GM21381 (cell line): Measurements from ENCODE around the gene NEDD9.

Experiments used
- ATAC-seq: cut with Tn5 transposase; IDR thresholded peaks from one replicate; pipeline ENCODE4 v1.9.1; 2021; ENCODE audit warnings: mild to moderate bottlenecking, moderate library complexity; ENCODE audit not compliant: unreplicated experiment

The NEDD9 gene

GRCh38 chr6:11218538-11219399 is 13.7 kb downstream of the NEDD9 start:
- no peak for ATAC-seq

DNA sequence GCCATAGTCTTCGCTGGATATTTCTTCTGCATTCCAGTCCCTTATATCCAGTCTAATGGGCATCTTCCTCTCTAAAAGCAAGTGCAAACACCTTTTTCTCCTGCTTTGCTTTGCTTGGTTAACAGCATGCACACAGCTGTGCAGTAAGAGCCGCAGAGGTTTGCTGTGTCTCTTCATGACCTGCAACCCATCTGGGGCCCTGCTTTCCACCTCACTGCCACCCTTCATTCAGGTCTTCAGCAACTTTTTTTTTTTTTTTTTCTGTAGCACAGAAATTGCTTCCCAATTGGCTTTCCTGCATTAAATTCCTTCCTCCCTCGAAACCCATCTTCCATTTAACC is 14.4 kb downstream of the NEDD9 start:
- no peak for ATAC-seq

GRCh38 chr6:11217360-11218101 is 14.9 kb downstream of the NEDD9 start:
- peak; percentile 57 for ATAC-seq

GRCh38 chr6:11215773-11216172 is 16.7 kb downstream of the NEDD9 start:
- no peak for ATAC-seq

DNA sequence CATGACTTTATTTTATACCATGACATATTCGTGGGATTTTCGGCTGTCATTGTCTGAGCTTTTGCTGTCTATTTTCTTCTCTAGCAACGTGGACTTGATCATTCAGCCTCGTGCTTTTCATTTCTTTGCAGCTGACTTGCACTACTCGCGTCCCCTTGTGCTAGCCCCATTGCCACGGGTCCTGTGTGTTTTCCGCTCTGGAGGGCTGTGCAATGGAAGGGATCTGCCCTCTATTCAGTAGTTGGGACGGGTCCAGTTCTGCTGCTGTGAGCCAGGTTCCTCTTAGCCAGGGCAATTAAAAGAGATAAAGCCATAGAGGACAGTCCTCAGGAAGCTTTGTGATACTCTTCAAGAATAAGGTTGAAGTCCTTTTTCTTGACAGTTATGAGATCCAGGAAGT is 17.6 kb downstream of the NEDD9 start:
- ATAC-seq: no peak

- no peak for ATAC-seq
These were observed 18.2 kb downstream of the NEDD9 start for GRCh38 chr6:11214084-11214833.

DNA sequence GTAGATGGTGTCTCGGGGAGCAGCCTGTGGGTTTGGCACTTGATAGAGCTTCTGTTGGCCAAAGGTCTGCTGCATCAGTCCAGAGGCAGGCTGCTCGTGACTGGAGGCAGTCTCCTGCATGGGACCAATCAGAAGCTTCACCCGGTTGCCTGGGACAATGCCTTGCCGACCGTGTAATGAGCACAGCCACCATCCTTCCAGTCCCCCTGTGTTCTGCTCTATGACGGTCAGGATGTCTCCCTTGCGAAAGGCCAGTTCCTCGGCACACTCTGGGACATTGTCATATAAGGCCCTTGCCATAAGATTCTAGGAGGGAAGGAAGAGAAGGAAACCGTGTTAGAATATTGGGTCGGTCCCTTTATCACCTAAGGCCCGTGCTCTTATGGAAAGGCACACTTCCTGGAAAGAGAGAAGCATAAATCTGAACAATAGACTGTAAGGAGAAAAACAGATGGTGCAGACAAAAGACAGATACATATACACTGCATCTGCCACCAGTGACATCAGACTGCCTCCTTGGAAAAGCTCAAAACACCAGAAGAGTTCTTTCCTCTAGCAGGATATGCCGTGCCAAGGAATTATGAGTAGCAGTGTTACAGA is 18.9 kb downstream of the NEDD9 start:
- no peak for ATAC-seq

- no peak for ATAC-seq
These were observed 19.8 kb downstream of the NEDD9 start for GRCh38 chr6:11212664-11213063.

DNA sequence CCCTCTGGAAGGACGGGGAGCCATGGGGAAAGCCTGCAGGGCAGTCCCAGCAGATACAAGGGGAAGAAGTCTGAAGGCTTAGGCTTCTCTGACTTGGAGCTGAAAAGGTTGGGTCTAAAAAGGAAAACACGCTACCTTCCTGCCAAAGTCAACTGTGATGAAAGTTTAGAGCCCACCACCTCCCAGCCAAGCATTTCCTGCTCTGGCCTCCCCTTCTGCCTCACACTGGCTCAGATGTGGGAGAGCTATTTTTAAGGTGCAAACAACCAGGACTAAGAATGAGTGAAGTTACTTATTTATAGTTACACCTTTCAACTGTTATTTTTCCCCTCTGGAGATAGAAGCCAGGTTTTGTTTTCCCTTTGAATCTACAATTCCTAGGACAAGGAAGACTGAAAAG is 21.2 kb downstream of the NEDD9 start:
- no peak for ATAC-seq

- no peak for ATAC-seq
These were observed 21.9 kb downstream of the NEDD9 start for GRCh38 chr6:11210386-11211138.

DNA sequence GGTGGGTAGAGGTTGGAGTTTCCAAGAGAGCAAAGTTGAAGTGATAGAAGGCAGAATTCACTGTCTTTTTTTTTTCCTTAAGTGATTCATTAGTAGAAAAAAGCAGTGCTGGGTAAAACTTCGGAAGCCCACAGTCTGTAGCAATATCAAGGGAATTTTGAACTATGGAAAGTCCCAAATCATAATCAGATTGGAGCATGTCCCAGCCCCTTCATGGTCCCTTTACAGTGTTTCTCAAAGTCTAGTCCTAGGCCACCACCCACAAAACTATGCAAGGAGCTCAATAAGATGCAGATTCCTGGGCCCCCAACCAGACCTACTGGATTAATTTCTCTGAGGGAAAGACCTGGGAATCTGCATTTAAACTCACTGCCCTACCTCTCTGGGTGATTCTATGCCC is 22.6 kb downstream of the NEDD9 start:
- ATAC-seq: no peak

- ATAC-seq: no peak
These were observed 23.1 kb downstream of the NEDD9 start for GRCh38 chr6:11209369-11209768.

DNA sequence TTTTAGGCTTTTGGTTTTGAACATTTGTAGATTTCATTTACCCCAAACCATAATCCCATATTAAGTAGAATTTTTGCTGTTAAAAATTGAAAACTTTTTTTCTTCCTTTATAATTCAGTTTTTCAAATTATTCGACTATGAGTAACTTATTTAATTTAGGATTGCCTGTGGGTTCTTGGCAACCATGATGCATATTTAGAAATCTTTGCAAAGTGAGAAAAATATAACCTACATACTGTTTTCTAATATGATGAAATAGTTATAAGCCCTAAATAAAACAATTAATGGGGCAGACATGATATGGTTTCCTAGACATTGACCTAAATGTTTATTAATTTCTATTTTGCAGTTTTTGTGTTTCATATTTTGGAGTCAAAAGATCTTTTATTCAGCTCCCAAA is 23.6 kb downstream of the NEDD9 start:
- ATAC-seq: no peak

DNA sequence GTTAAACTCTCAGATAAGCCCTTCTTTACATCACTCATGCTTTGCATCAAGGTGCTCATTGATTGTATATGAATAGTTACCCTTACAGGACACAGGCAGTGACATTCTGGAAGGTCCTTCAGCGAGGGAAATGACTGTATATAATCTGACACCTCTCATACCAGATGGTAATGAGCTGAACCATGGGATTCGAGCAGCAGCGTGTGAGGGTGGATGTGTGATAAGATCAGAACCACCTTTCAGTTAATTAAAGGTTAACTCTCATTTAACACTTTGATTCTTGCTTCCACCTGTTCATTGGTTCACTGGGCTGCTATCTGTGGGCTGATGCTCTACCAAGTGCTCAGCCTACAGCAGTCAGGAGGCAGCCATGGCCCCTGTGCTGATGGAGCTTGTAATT is 24.2 kb downstream of the NEDD9 start:
- no peak for ATAC-seq

- ATAC-seq: no peak
These were observed 25.1 kb downstream of the NEDD9 start for GRCh38 chr6:11207199-11207968.

DNA sequence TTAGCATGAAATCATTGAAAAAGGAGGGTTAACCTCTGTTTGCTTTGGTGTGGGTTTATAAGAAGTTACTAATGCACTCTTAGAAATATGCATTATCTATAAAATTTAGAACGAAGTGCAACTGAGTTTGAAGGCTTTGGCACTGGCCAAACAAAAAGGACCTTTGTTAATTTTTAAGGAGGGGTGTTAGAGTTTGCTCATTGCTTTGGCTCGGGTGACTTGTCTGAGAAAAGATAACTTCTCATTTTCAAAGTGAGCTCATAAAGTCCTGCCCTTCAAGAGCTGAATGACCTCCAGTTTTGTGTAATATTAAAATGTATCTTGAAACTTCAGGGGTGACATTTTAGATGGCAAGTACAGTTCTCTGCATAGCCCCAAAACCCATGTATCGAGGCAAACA is 25.9 kb downstream of the NEDD9 start:
- ATAC-seq: no peak

GRCh38 chr6:11204794-11205366 is 27.6 kb downstream of the NEDD9 start:
- no peak for ATAC-seq

- no peak for ATAC-seq
These were observed 28.5 kb downstream of the NEDD9 start for GRCh38 chr6:11204005-11204399.

GRCh38 chr6:11203306-11204004 is 29.0 kb downstream of the NEDD9 start:
- ATAC-seq: no peak
